Upper lobe of left lung (tissue), 6 donors: Measurements from ENCODE around the gene CPVL. TPM values are rescaled to one million over a fixed set of nuclear protein-coding genes. Genes with fewer than 3 reads are reported as not detected.
A peak's percentile ranks its signal among the peaks of the same experiment; 100 is the strongest.

ENCODE experiments used
- ATAC-seq, 2 donors: fragments of 200-7000 bp; cut with Tn5 transposase; one replicate each; pipeline ENCODE4 v1.9.1; 2022; ENCODE audit warnings: mild to moderate bottlenecking in 2 of 2, moderate library complexity in 2 of 2; ENCODE audit not compliant: low FRiP score in 2 of 2
- DNase-seq, 2 donors: peaks; one replicate each; pipeline ENCODE4 v3.0.0-alpha.2; 2019 to 2020
- H3K27ac ChIP-seq, 4 donors: fragments of 200-600 bp; sonication (generic); one replicate each; pipeline ENCODE4 v1.5.1; 2016 to 2019
- H3K27me3 ChIP-seq, 4 donors: fragments of 200-600 bp; sonication (generic); one replicate each; pipeline ENCODE4 v1.5.1; 2017 to 2019
- H3K36me3 ChIP-seq, 4 donors: fragments of 200-600 bp; sonication (generic); one replicate each; pipeline ENCODE4 v1.5.1; 2016 to 2019
- H3K4me1 ChIP-seq, 4 donors: fragments of 200-600 bp; sonication (generic); one replicate each; pipeline ENCODE4 v1.5.1; 2018 to 2019
- H3K4me3 ChIP-seq, 4 donors: fragments of 200-600 bp; sonication (generic); one replicate each; pipeline ENCODE4 v1.5.1; 2017 to 2019; ENCODE audit warnings: mild to moderate bottlenecking in 2 of 4, moderate library complexity in 1 of 4
- H3K9me3 ChIP-seq, 4 donors: fragments of 200-600 bp; sonication (generic); one replicate each; pipeline ENCODE4 v1.5.1; 2018 to 2019
- CTCF ChIP-seq, 6 experiments: fragments of 450-650 bp in 4 of 6; fragments of 200-600 bp in 2 of 6; sonication (generic) in 2 of 6; IDR thresholded peaks; one replicate each; pipeline ENCODE4 v1.5.1; 2016 to 2019; ENCODE audit warnings: antibody characterized with exemption in 6 of 6
- EP300 ChIP-seq, 4 donors: sonication (generic); formaldehyde crosslinking; IDR thresholded peaks; one replicate each; pipeline ENCODE4 v1.5.1; 2017; ENCODE audit warnings: antibody characterized with exemption in 4 of 4, control low read depth in 2 of 4
- POLR2A ChIP-seq, 4 donors: fragments of 450-650 bp; IDR thresholded peaks; one replicate each; pipeline ENCODE4 v1.5.1; 2016 to 2017; ENCODE audit warnings: antibody characterized with exemption in 4 of 4, mild to moderate bottlenecking in 2 of 4
- POLR2AphosphoS5 ChIP-seq, 2 donors: sonication (generic); formaldehyde crosslinking; IDR thresholded peaks; one replicate each; pipeline ENCODE4 v1.5.1; 2017; ENCODE audit warnings: antibody characterized with exemption in 2 of 2
- WGBS, 2 donors: methylation state at CpG; one replicate each; pipeline ENCODE4 v1.1.5; 2017 to 2018; 5-methylcytosine and 5-hydroxymethylcytosine counted together
- total RNA-seq, 6 donors: library from RNA; depleted of rRNA in 4 of 6; stranded (reverse); fragments of >200 nt in 4 of 6; gene quantifications; one replicate each; pipeline versions ENCODE4 v1.1.0 to v1.2.1, GENCODE V29; 2016 to 2021
- donor health status: DM: no; HTN: no; CAD: no; lungs with moderate emphysema.
- donor health status: DM: no; HTN: yes; CAD: no; lungs with severe emphysema.

CPVL gene
- total RNA-seq, 6 donors from 2014 or later: 4.6 to 47.4 (median 23.2) TPM

- H3K4me3 ChIP-seq: no peak overlapping the region
- no peak for DNase-seq
- no peak for TF ChIP-seq EP300 (IDR thresholded peaks at IDR 0.05)
- TF ChIP-seq CTCF (IDR thresholded peaks at IDR 0.05): no peak
- no peak for TF ChIP-seq POLR2A (IDR thresholded peaks at IDR 0.05)
- TF ChIP-seq POLR2AphosphoS5 (IDR thresholded peaks at IDR 0.05): no peak
- WGBS, 2 donors: 82 to 84% methylated on average over 11 of the region's 11 CpGs
- H3K4me1 ChIP-seq: peaks cover 13 to 20% (median 18%) of the 10 kb centered on the region in 4 donors
- H3K27ac ChIP-seq: no peak overlapping the region
- H3K36me3 ChIP-seq: no peaks in the 10 kb centered on the region
- H3K27me3 ChIP-seq: no peaks in the 10 kb centered on the region
- peak in 1 of 2 donors; percentile 40 for ATAC-seq
- no peaks in the 10 kb centered on the region for H3K9me3 ChIP-seq
Observed at GRCh38 chr7:28990200-28990960, 156.0 kb downstream of the CPVL start.

GRCh38 chr7:28989211-28989980, 156.9 kb downstream of the CPVL start:
- Histone ChIP-seq H3K27ac (no peak overlapping the region), H3K9me3 (no peaks in the 10 kb centered on the region), H3K36me3 (no peaks in the 10 kb centered on the region), H3K4me1 (peaks cover 23 to 30% (median 27%) of the 10 kb centered on the region in 4 donors), H3K4me3 (no peak overlapping the region), H3K27me3 (no peaks in the 10 kb centered on the region)
- ATAC-seq (no peak), DNase-seq (no peak)
- TF ChIP-seq POLR2AphosphoS5 (IDR thresholded peaks at IDR 0.05) (no peak), CTCF (IDR thresholded peaks at IDR 0.05) (no peak), EP300 (IDR thresholded peaks at IDR 0.05) (no peak), POLR2A (IDR thresholded peaks at IDR 0.05) (no peak)
- WGBS, 2 donors: 91 to 93% methylated on average over 6 of the region's 6 CpGs

- Histone ChIP-seq H3K9me3 (no peaks in the 10 kb centered on the region), H3K36me3 (no peaks in the 10 kb centered on the region), H3K27me3 (no peaks in the 10 kb centered on the region), H3K4me3 (no peak overlapping the region), H3K4me1 (peaks cover 26 to 33% (median 32%) of the 10 kb centered on the region in 4 donors), H3K27ac (no peak overlapping the region)
- 85 to 93% methylated on average over 4 of the region's 4 CpGs for WGBS, 2 donors
- ATAC-seq (peak in 1 of 2 donors; percentile 56), DNase-seq (no peak)
- TF ChIP-seq POLR2A (IDR thresholded peaks at IDR 0.05) (no peak), POLR2AphosphoS5 (IDR thresholded peaks at IDR 0.05) (peak in 1 of 2 donors; percentile 13), EP300 (IDR thresholded peaks at IDR 0.05) (no peak), CTCF (IDR thresholded peaks at IDR 0.05) (no peak)
Observed at GRCh38 chr7:28988810-28989209, 157.5 kb downstream of the CPVL start.

GRCh38 chr7:28988091-28988490, 158.2 kb downstream of the CPVL start:
- no peak for DNase-seq
- Histone ChIP-seq H3K27me3 (no peaks in the 10 kb centered on the region), H3K4me1 (peaks cover 26 to 39% (median 33%) of the 10 kb centered on the region in 4 donors), H3K27ac (no peak overlapping the region), H3K36me3 (no peaks in the 10 kb centered on the region), H3K4me3 (no peak overlapping the region), H3K9me3 (no peaks in the 10 kb centered on the region)
- TF ChIP-seq CTCF (IDR thresholded peaks at IDR 0.05) (no peak), EP300 (IDR thresholded peaks at IDR 0.05) (no peak), POLR2AphosphoS5 (IDR thresholded peaks at IDR 0.05) (no peak), POLR2A (IDR thresholded peaks at IDR 0.05) (no peak)
- 75 to 80% methylated on average over 5 of the region's 5 CpGs for WGBS, 2 donors
- no peak for ATAC-seq
